Lung microvascular endothelial cell (primary cell): ENCODE data around the gene PPARG. TPM values are rescaled to one million over a fixed set of nuclear protein-coding genes. Genes with fewer than 3 reads are reported as not detected.
"Not testable (repeated sequence)": the region's sequence is repeated elsewhere in the genome, so short reads cannot be mapped to it uniquely, and the experiment has no call there.

Experiments
- DNase-seq, 2 donors: peaks; one replicate each; pipeline versions ENCODE4 v3.0.0 to v3.0.0-alpha.2; 2010; ENCODE audit warnings: low read depth in 2 of 2
- total RNA-seq: library from RNA; depleted of rRNA; stranded (reverse); fragments of >200 nt; gene quantifications from 2 replicates; pipeline ENCODE4 v1.2.1, GENCODE V29; 2014

Gene PPARG
- total RNA-seq, 1 donor from 2014 or later = 77.8 TPM

DNA sequence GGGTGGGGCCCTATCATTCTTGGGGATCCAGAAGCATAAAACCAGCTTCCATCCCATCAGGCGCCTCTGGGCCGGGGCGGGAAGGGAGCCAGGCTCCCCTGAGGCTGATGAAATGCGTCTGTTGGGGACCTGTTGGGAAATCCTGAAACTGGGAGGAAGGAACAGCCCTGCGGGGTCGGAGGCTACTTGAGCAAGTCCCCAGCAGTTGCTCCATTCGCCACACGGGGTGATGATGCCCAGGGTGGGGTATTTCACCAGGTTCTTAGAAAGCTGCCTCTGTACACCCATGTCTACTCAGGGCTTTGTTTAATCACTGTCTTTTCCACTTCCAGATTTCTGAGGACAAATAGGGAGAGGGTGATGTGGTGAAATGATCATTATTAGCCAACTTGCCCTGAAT is 170.0 kb downstream of the PPARG start:
- no peak for DNase-seq

DNA sequence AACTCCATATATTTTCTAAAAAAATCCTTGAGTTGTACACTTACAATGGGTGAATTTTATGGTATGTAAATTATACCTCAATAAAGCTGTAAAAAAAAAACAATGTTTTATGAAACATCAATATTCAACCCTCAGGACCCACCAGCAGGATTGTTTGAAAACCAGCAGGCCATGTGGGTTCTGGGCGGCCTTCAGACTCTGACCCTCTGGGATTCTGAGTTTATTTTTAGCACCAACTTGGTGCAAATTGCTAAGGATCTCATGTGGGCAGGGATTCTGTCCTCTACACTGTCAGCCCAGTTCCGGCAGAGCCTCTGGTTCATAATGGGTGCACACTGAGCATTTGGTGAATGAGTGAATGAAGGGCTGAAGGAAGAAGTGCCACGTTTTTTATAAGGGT is 171.3 kb downstream of the PPARG start:
- DNase-seq = no peak

DNA sequence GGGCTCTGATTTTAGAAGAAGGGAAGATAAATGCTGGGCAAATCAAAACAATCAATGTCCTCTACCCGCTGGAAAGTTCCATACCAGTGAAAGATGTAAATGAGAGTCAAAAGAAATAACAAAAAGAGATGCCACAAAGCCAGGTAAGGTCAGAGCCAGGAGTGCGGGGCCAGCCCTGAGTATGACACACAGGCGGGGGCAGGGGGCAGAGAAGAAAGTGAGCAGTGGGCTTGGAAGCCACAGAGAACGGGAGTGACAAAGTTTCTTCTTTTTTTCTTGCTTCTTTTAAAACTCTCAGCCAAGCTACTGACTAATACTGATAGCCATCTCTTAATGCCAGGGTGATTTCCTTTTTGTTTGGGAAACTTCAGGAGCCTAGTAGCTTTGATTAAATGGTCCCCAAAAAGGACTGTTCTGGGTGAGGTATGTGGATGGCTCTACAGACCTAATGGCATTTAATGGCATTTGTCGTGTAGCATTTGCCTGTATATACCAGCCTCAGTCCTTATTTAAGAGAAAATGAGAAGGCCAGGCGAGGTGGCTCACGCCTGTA is 172.3 kb downstream of the PPARG start:
- DNase-seq = no peak

DNA sequence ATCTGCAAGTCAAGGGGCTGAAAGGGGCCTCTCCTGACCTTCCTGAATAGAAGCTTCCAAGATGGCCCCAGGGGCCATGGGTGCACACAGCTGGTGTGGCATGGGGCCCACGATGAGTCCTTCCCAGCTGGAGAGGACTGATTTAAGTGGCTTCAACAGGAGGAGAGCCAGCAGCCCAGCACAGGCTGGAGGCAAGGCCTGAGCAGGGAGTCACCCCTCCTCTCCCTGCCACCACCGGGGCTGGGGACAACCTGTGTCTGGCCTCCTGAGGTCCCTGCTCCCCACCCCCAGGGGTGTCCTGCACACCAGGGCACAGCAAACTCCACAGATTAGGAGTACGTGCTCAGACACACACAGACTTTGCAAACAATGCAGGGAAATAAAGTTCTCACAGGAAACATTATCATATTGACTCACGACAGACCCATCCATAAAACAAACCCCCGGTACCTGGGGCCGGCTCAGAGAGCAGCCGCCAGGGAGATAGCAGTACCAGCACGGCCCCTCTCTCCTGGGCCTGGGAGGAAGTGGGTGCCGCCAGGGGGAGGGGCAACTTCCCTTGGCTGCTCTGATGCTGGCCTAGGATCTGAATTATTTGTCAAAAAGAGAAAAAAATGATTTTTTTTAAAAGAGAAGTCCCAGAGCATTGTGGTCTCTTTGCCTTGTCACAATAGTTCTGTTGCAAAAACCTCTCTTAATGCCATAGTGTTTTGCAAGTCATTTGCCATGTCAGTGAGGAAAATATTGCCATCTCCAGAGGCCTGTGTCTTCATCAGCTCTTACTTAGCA is 173.5 kb downstream of the PPARG start:
- peak; percentile 36 to 66 for DNase-seq

DNA sequence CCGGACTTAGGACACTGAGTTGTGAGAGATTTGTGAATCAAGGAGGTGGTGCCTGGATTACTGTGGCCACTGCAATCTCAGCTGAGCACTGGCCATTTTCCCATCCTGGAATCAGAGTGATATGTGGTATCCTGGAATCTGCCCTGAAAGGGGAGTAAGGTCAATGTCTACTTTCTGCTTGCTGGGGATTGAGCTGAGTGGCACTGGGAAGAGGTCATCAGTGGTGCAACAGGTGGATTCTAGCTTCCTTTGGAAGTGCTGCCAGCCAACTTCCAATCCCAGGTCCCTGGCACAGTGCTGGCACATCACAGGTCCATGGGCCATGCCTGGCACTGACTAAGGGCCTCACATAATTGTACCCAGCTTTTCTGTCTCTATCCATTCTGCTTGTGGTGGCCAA is 174.8 kb downstream of the PPARG start:
- no peak for DNase-seq

DNA sequence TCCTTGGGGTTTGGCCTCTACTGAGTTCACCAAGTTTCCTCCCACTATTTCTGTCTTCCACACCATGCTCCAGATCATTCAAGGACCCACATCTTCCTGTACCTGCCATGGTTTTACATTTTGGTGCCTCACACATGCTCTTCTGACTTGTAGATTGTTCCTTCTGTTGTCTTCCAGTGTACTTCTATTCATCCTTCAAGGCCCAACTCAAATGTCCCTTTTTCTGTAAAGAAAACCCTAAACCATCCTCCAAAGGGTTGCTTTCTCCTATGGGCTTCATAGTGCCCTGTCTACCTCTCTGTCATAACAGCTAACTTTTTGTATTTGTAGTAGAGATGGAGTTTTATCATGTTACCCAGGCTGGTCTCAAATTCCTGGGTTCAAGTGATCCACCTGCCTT is 175.3 kb downstream of the PPARG start:
- DNase-seq = no peak

DNA sequence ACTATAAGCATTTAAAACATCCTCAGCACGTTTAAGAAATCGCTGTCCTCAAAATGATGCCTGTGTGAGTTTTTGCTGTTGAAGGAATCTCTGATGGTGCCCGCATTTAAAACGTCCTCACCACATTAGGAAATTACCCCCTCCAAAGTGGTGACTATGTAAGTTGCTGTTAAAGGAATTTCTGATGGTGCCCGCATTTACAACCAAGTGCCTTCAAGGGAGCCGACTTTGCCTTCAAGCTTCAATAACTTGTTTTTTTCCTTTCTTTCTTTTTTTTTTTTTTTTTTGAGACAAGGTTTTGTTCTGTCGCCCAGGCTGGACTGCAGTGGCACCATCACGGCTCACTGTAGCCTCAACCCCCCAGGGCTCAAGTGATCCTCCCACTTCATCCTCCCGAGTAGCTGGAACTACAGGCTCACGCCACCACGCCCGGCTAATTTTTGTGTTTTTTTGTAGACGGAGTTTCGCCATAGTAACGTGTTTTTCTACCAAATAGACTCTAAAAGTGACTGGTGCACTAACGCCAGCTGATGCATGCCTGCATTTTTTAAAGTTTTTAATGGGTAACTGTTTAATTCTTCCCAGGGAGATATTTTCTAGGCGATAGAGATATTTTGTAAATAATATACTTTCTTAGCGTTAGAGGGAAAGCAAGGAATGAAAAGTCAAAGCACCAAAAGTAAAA is 176.4 kb downstream of the PPARG start:
- no peak for DNase-seq

DNA sequence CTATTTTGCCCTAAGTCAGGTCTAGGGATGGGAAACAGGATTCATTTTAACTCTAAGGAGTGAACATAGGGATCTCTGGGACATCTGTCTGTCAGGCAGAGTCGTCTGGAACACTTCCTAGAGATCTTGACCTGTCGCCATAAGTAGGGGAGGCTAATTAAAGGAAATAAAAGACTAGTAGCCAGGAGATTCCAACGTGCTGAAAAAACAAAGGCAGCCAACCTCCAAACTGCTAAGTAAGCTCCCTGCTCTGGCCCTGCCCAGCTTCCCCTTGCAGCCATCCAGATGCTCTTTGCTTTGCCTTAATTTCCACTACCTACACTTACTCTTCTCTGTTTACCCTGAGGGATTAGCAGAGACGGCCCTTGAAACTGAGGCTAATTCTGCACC is 177.0 kb downstream of the PPARG start:
- no peak for DNase-seq

DNA sequence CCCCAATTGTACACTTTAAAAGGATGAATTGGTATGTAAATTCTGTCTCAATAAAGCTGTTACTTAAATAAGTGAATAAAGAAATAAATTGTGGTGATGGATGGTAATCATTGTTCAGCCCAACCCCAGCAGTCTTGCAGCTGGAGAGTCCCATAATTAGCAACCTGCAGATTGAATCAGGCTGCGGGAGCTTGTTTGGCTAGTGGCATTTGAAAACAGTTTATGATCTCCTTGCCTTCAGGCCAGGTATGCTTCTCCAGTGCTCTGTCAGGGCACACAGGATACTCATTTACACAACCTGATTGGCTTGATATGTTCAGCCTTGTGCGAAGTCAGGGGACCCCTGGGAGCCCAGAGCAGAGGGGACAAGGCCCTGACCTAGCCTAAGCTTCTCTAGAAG is 178.9 kb downstream of the PPARG start:
- DNase-seq = no peak

DNA sequence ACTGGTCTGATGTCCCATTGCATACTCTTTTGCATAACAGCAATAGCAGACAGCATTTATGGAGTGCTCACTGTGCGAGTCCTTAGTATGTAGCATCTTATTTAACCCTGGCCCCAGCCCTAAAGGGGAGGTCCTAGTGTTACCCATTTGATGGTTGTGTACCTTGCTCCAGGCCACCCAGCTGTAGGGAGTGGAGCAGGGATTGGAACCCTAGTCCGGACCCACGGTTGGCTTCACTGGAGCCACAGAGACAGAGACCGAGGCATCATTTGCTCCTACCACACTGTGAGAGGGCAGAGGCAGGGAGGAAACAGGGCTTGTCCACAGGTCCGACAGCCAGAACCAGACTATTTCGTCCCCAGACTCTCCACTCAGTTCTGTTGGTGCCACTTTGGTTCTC is 179.4 kb downstream of the PPARG start:
- DNase-seq = no peak

DNA sequence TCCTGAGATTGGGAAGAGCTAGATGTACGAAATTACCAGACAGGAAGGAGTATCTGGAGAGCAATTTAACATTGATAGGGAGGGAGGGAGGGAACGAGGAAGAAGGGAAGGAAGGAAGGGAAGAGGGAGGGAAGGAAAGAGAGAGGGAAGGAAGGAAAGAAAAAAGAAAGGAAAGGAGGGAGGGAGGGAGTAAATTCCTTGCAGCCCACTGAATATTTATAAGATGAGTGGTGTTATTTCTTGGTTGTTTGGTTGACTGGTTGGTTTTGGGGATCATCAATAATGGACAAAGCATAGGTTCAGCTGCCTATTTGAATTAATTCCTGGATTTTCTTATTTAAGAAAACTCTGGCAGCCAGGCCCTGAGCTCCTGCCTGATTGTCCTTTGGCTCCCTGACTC is 179.9 kb downstream of the PPARG start:
- DNase-seq = no peak

DNA sequence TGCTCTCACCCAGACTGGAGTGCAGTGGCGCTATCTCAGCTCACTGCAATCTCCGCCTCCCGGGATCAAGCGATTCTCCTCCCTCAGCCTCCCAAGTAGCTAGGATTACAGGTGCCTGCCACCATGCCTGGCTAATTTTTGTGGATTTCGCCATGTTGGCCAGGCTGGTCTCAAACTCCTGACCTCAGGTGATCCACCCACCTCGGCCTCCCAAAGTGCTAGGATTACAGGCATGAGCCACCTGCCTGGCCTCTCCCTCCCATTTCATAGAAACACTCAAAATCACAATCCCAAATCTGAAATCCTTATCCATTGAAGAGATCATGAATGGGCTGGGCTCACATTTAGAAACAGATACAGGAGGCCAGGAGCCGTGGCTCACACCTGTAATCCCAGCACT is 180.4 kb downstream of the PPARG start:
- not testable (repeated sequence) for DNase-seq

DNA sequence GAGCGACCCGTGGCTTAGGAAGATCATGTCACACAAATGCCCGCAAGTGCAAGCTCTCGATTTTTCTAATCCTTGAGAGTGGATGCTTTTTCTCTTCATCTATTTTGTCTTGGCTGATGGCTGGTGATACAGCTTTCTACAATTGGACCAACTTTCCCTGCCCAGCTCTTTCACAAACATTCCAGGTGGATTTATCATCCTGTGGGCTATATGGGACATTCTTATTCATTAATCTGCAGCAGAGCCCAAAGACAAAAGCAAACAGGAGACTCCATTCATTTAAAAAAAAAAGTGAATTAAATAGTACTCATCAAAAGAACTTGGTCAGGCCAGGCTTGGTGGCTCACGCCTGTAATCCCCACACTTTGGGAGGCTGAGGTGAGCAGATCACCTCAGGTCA is 181.2 kb downstream of the PPARG start:
- no peak for DNase-seq

DNA sequence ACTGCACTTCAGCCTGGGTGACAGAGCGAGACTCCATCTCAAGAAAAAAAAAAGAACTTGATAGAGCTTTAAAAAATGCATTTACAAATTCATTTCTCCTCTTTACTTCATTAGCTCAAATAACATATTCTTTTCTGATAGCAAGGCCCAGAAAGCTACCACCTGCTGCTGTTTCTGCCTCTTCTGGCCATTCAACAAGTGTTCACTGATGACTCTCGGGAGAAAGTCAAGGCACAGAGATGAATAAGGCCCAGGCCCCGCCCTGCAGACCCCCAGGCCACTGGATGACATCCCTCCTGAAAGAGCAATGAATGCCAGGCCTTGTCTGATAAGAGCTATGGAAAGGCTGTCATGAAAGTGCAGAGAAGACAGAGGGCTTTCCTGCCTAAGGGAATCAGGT is 181.8 kb downstream of the PPARG start:
- DNase-seq = no peak

DNA sequence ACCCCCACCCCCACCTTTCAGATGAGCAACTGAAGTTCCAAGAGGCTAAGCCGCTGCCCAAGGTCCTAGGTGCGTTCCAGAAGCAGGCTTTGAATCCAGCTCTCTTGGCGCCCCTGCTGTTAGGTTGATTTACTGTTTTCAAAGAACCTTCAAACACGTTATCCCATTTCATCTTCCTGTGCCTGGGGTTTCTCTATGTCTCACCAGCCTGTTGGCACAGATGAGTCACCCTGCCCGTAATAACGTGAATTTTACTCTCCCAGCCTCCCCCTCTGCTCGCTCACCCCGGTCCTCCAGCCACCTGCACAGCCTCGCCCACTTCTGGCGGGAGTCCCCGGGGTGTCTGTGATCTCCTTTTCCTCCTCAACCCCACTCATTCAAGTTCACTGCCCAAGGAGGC is 182.4 kb downstream of the PPARG start:
- DNase-seq = peak in 1 of 2 donors; percentile 6

DNA sequence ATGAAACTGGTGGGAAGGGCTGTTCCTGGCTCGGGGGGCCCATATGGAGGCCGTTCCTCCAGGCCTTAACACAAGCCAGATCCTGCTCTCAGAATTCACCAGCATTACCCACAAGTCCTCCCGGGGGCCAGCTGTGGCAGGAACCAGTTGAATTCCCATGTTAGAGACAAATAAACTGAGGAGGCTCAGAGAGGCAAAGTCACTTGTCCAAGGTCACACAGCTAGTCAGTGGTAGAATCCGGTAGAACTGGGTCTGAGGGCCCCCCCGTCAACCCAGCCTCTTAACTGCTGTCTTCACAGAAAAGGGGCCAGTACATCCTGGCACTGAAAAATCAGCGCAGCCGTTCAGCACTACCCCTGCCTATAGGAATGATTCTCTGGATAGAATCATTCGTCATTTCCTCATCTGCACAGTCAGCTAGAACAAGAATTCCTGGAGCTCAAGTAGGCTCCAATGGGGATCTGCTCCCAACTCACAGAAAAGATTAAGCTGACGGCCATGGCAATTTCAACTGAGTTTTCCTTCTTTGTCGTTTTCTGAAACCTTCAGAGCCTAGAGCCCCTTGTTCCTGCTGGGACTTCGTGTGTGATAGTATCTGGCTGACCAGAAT is 183.2 kb downstream of the PPARG start:
- no peak for DNase-seq

DNA sequence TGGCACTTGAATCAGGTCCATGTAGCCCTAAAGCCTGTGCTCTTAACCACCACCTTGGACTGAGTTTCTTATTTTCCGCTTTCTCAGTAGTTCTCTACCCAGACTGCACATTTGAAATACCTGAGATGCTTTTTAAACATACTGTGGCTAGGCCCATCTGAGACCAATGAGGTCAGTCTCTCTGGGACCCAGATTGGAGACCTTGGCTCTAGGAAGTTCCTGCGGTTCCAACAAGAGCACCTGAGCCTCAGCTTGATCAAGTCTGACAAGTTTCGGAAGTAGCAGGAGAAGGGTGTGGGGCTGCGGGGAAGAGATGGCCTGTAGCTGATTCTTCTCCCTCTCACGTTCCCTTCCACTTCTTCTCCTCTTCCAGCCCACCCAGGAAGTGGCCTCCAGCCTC is 183.9 kb downstream of the PPARG start:
- DNase-seq = no peak

DNA sequence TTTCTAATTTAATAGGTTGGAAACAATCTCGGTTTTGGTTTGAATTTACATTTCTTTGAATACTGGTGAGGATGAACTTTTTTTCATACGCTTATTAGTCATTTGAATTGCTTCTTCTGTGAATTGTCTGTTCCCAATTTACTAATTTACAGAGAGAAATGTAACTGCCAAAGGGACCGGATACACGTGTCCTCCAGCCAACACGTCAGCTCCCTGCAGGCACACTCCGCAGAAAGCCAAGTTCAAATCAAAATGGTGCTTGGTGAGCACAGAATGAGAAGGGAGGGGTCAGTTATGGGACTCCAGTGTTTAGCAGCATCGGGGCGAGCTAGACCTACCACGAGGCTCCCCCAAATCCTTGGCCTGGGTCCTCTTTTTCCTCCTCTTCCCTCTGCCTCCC is 184.6 kb downstream of the PPARG start:
- no peak for DNase-seq

DNA sequence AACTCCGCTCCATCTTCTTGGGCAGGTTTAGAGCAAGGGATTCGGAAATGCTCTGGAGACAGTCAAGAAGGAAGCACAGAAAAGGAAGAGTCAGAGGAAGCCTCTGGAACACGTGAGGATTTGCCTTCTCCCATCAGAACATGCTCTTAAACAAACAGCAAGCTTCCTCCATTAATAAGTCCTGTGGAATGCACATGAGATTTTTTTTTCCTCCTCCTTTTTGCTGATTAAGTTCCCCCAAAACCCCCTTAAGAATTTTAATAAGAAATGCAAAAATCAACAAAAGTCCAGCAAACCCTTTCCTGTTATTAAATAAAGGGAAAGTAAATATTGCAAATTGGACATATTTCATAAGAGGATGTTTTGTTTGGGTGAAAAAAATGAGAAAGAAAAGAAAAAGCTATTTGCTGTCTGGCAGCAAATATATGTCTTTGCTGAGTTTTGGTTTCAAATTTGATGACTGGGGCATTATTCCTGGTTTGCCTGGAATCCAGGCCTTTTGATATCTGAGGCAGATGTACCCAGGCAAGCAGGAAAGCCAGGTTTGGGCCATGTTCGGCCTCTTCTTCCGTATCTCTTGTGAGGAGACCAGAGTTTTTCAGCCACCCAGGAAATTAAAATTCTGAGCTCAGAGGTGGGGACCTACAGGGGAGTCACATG is 187.5 kb downstream of the PPARG start:
- DNase-seq = peak; percentile 35 to 68

DNA sequence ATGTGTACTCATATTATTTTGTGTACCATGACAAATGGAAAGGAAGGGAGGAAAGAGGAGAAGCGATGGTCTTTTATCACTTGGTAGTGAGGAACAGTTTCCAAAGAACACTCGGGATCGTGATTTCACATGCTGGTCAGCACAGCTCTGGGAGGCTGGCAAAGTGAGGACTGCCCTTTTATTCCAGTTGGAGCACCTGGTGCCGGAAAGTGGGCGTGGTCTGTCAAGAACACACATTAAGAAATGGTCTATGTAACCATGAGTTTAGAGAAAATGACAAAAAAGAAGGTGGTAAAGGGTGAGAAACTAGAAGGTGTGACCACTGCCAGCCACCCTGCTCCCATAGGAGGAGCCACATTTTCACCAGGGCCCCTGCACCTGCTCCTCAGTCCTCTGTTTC is 188.4 kb downstream of the PPARG start:
- DNase-seq = no peak

DNA sequence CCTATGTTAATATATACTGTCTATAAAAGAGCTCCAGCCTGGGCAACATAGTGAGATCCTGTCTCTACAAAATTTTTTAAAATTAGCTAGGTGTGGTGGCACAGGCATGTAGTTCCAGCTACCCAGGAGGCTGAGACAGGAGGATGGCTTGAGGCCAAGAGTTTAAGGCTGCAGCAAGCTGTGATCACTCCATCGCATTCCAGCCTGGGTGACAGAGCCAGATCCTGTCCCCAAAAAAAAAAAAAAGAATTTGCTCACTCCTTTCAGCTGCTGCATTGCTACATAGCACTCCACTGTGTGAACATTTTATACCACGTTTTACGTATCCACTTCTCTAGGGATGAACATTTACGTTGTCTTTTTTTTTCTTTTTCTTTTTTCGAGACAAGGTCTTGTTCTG is 189.5 kb downstream of the PPARG start:
- no peak for DNase-seq

DNA sequence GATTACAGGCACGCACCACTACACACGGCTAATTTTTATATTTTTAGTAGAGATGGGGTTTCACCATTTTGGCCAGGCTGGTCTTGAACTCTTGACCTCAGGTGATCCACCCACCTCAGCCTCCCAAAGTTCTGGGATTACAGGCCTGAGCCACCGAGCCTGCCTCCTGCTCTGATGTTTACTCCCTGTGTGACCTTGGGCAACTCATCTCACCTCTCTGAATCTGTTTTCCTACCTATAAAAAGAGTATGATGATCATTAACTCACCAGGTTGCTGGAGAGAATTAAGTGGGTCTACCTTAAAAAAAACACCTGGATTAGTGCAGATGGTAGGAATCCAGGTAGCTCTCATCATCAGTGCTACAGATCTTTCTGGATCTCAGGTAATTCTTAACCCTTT is 190.3 kb downstream of the PPARG start:
- DNase-seq = not testable (repeated sequence)
